HG03521 (cell line): Measurements from ENCODE around the gene ADAM8.
"Not testable (repeated sequence)": the region's sequence is repeated elsewhere in the genome, so short reads cannot be mapped to it uniquely, and the experiment has no call there.

Source experiments
- ATAC-seq: cut with Tn5 transposase; IDR thresholded peaks from one replicate; pipeline ENCODE4 v1.9.1; 2021; ENCODE audit warnings: mild to moderate bottlenecking, moderate library complexity; ENCODE audit not compliant: unreplicated experiment

ADAM8 gene

GRCh38 chr10:133276435-133277201 lies at the start of gene ADAM8:
Gene ADAM8 (minus strand): TSS chr10:133276868. CDS start chr10:133276817, 51 bp downstream.
- ATAC-seq, result peak; percentile 42

- no peak for ATAC-seq
These were observed 49.5 kb upstream of the ADAM8 start for GRCh38 chr10:133326223-133326551.

GRCh38 chr10:133325440-133326222 lies 49.0 kb upstream of the ADAM8 start:
- ATAC-seq, result no peak

GRCh38 chr10:133324857-133325260 lies 48.2 kb upstream of the ADAM8 start:
- no peak for ATAC-seq

GRCh38 chr10:133324198-133324792 lies 47.6 kb upstream of the ADAM8 start:
- ATAC-seq, result no peak

- not testable (repeated sequence) for ATAC-seq
These were observed 45.5 kb upstream of the ADAM8 start for GRCh38 chr10:133322064-133322709.

- ATAC-seq, result not testable (repeated sequence)
These were observed 44.3 kb upstream of the ADAM8 start for GRCh38 chr10:133320852-133321422.

- ATAC-seq, result no peak
These were observed 41.9 kb upstream of the ADAM8 start for GRCh38 chr10:133318494-133319127.

- ATAC-seq, result no peak
These were observed 40.1 kb upstream of the ADAM8 start for GRCh38 chr10:133316732-133317131.

GRCh38 chr10:133316266-133316665 lies 39.6 kb upstream of the ADAM8 start:
- no peak for ATAC-seq

GRCh38 chr10:133315847-133316246 lies 39.2 kb upstream of the ADAM8 start:
- no peak for ATAC-seq

- ATAC-seq, result no peak
These were observed 38.2 kb upstream of the ADAM8 start for GRCh38 chr10:133314911-133315310.

- no peak for ATAC-seq
These were observed 36.5 kb upstream of the ADAM8 start for GRCh38 chr10:133313192-133313591.

GRCh38 chr10:133312769-133313145 lies 36.1 kb upstream of the ADAM8 start:
- ATAC-seq, result no peak

GRCh38 chr10:133312016-133312768 lies 35.5 kb upstream of the ADAM8 start:
- no peak for ATAC-seq

- no peak for ATAC-seq
These were observed 34.9 kb upstream of the ADAM8 start for GRCh38 chr10:133311570-133311969.

- no peak for ATAC-seq
These were observed 34.1 kb upstream of the ADAM8 start for GRCh38 chr10:133310789-133311188.

- ATAC-seq, result no peak
These were observed 33.7 kb upstream of the ADAM8 start for GRCh38 chr10:133310399-133310755.

GRCh38 chr10:133309720-133310398 lies 33.2 kb upstream of the ADAM8 start:
- no peak for ATAC-seq
